Measurements from ENCODE around the gene PRG2.

DNA sequence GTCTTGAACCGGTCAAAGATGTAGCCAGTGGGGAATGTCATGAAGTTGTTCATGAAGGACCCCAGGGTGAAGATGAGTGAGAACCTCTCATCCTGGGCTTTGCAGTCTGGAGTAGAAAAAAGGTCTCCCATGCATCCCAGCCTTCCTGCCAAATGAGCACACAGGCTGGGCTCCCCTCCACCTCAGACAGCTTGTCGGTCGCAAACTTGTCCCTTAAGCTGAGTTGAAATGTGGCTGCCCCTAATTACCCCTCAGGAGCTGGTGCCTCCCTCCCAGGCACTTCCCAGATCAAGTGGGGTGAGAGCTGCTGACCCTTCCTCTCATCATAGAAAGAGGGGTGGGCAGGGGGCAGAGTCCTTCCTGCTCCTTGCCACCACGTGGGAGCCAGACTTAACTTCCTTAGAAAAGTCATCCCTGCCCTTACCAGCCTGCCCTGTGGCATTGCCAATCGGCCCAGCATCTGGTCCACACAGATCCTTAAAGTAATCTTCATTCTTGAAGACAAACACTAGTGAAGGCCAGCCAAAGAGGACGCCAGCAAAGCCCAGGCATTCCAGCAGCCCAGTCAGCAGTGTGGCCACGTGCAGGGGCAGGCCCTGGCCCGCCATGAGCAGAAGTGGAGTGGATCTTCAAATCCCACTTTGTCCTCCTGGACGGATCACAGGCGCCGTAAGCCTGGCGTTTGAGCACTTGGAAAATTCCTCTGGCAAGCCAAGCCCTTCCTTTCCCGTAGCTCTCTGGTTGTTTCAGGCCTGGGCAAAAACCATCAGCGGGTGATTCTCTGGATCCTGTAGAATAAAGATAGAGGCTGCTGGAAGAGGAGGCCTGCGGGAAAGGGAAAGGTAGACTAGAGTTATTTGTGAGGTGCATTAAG is 35.4 kb upstream of the PRG2 start:
- TF ChIP-seq, protein P1, sequence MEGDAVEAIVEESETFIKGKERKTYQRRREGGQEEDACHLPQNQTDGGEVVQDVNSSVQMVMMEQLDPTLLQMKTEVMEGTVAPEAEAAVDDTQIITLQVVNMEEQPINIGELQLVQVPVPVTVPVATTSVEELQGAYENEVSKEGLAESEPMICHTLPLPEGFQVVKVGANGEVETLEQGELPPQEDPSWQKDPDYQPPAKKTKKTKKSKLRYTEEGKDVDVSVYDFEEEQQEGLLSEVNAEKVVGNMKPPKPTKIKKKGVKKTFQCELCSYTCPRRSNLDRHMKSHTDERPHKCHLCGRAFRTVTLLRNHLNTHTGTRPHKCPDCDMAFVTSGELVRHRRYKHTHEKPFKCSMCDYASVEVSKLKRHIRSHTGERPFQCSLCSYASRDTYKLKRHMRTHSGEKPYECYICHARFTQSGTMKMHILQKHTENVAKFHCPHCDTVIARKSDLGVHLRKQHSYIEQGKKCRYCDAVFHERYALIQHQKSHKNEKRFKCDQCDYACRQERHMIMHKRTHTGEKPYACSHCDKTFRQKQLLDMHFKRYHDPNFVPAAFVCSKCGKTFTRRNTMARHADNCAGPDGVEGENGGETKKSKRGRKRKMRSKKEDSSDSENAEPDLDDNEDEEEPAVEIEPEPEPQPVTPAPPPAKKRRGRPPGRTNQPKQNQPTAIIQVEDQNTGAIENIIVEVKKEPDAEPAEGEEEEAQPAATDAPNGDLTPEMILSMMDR (IDR thresholded peaks at IDR 0.05) = no peak
- no peak for TF ChIP-seq EZH2 (IDR thresholded peaks at IDR 0.05; ENCODE audit: borderline replicate concordance, insufficient read depth, low read depth, low read length, poor library complexity, severe bottlenecking)

All from B cell (primary cell).